ENCODE results near the gene BRIP1. TPM values are rescaled to one million over a fixed set of nuclear protein-coding genes. Genes with fewer than 3 reads are reported as not detected.

Gene BRIP1
- total RNA-seq, 1 experiment from 2014 or later = 12.7 TPM

GRCh38 chr17:61631800-61632199 lies 231.5 kb downstream of the BRIP1 start:
- DNase-seq (ENCODE audit: low read depth) = no peak

Other genes starting within 250 kb of the BRIP1 start
- gene INTS2, start 64.5 kb upstream of the BRIP1 start, total RNA-seq (2014; rRNA removed; shearing (Covaris generic)) = 9.6 and 9.9 TPM in 2 replicates
- gene MED13, start 201.8 kb upstream of the BRIP1 start, total RNA-seq (2014; rRNA removed; shearing (Covaris generic)) = 17.9 and 25.4 TPM in 2 replicates